HG03469 (cell line): ENCODE data around the gene CNOT2.
A peak's percentile ranks its signal among the peaks of the same experiment; 100 is the strongest.

ENCODE experiments used
- ATAC-seq: cut with Tn5 transposase; IDR thresholded peaks from one replicate; pipeline ENCODE4 v1.9.1; 2021; ENCODE audit warnings: mild to moderate bottlenecking, moderate library complexity, moderate number of reproducible peaks; ENCODE audit not compliant: unreplicated experiment

The CNOT2 gene

DNA sequence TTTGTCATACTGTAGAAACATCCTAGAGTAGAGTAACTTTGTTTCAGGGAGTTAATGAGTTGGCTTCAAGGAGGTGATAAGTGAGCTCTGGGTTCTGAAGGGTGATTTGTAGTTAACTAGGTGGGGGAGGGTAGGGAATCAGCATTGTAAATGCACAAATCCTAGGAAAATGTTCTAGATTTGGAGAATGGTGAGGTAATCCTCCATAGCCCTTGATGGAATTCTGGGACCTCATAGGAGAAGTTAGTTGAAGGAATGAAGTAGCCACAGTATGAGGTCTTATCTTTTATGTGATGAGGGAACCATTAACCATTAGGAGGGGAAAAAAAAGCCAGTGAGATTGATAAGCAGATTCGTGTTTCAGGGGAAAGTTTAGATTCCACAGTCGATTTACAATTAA lies 8.0 kb downstream of the CNOT2 start:
- ATAC-seq: no peak

DNA sequence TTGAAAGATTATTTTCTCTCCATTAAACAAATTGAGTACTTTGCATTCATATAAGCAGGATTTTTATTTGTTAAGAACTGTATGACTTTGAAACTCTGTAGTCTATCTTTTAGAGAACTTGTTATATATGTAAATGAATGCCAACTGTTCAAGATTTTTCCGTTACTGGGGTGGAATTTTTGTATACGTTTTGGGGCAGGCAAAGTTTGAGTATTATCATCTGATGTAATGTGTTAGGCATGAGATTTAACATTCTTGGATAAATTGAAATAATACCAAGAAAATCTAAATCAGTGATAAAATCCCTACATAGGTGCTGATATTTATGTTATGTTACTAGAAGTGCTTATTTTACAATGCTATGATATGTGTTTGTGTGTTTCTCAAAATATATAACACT lies 8.4 kb downstream of the CNOT2 start:
- ATAC-seq: no peak

DNA sequence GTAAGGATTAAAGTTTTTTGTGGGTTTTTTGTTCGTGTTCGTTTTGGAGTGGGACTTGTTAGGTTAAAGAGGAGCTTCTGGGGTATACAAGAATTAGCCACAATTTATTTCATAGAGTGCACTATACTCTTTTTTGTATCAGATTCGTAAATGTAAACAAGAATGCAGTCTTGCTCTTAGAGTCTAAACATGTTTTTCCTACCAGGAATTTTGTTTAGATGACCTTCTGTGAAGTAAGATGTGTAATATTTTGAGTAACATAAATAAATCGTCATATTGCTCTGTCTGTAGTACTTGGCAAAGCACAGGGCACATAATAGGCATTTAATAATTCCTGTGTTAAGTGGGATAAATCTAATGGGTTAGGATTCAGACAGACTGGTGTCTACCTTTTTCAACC lies 9.6 kb downstream of the CNOT2 start:
- no peak for ATAC-seq

DNA sequence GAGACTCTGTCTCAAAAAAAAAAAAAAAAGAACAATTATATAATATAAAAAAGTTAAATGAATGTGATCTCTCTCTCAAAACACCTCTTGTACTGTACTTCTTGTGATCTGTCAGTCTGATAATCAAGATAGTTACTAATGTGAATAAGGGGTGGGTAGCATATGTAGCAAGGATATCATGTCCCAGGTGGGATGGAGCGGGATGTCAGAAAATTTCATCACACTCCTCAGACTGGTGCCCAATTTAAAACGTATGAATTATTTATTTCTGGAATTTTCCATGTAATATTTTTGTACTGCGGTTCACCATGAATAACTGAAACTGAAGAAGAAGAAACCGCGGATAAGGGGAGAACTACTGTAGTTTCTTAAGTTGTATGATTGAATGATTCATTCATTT lies 11.0 kb downstream of the CNOT2 start:
- no peak for ATAC-seq

DNA sequence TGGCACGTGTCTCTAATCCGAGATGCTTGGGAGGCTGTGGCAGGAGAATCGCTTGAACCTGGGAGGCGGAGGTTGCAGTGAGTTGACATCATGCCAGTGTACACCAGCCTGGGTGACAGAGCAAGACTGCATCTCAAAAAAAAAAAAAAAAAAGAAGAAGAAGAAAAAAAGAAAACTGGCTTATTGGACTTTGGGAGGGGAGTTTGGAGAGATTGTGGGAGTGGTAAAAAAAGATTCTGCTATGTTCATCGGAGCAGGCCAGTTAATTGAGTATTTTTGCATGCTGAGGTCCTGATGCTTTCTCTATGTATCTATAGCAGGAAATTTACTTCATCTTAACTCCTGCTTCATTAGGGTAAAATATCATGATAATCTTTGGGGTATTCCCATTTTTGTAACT lies 11.6 kb downstream of the CNOT2 start:
- ATAC-seq: no peak

DNA sequence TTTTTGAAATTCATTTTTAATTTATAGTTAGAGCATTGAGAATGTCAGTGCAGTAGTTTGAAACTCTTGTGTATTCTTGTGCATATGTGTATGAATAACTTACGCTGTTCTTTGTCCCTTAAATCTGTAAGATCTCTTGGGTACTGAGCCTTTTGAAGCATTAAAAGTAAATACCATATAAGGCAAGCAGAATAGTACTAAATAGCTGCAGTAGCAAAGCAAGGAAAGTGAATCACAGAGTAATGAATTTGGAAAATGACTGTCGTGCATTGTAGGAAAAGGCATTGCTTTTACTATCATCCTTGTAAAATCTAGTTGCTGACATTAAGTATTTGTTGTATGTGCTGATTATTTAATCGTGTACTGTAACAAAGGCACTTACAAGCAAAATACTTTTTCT lies 12.1 kb downstream of the CNOT2 start:
- ATAC-seq: no peak

DNA sequence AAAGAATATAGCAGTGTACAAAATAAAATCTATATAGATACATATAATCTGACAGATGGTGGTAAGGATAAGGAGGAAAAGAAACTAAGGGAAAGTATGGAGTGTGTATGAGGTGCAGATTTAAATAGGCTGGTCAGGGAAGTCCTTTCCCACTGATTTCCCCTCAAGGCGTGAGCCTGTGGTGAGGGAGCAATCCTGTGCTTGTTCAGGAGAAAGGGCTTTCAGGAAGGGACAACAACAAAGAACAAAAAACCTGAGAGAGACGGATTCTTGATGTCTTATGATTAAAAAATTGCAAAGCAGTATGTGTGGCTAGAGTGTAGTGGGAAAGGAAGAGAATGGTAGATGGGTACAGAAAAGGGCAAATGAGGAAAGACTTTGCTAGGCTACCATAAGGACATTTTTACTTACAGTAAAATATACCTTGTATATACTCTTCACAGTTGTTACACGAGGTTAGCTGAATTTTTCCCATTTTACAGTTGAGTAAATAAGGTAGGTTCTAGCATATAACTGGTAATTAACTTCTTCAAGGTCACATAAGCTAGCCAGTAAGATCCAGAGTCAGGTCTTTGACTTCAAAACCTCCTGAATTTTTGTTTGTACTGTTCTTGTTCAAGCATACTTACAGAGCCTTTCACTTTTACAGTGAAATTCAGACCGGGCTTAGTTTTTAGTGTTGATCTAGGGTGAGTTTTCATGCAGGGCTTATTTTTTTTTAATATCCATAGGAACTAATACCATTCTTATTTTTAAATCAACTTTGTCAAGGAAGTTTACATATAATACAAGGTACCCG lies 15.6 kb downstream of the CNOT2 start:
- ATAC-seq: no peak

DNA sequence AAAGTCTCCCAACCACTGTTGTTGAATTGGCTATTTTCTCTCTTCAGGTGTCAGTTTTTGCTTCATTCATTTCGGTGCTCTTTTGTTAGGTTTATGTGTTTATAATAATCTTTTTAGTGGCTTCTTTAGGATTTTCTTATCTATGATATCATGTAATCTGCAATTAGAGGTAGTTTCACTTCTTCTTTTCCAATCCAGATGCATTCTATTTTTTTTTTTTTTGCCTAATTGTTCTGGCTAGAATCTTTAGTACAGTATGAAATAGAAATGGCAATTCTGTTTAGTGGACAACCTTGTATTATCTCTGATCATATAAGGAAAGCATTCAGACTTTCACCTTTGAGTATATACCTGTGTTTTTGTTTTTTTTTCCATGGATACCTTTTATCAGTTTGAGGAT lies 17.4 kb downstream of the CNOT2 start:
- peak; percentile 41 for ATAC-seq

DNA sequence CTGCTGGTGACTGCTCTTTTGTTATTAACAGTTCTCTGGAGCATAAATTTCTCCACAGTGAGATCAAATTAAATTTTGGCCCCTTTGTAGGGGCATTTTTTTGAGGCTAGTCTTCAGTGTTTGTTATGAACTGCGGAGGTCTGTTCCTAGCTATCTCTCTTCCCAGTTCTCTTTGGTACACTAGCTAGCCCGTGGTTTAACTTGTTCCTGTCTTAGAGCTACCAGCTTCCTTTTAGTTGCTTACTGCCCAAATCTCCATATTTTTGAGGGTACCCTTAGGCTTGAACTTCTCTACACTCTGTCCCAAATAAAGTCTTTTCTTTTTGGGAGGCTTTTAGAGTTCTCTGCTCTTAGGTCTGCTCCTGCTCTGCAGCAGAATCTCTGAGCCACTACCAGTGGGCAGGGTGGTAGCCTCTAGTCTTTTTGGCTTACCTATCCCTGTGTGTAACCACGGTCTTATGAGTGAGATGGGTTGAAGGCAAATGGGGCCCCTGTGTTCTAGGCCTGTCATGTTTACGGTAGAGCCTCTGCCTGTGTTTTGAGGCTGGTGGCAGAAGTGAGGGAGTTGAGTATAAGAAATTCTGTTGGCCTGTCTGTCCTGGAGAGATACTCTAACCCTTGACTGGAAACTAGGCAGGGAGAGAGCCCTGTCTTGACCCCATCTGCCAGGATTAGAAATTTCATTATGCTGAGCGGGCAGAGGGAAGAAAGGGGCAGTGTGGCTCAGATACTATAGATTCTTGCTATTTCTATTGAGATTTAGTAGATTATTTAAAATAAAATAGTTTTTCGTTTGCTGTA lies 21.0 kb downstream of the CNOT2 start:
- ATAC-seq: no peak

DNA sequence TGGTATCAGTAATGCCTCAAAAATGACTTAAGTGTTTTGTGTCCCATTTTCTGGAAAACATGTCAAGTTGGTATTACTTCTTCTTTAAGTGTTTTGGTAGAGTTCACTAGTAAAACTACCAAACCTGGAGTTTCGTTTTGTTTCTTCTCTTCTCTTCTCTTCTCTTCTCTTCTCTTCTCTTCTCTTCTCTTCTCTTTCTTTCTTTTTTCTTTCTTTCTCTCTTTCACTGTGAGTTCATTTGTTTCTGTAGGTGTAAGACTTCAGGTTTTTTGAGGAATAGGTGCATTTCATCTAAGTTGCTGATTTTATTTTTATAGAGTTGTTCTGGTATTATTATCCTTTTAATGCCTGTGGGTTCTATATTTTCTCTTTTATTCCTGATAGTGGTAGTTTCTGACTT lies 21.9 kb downstream of the CNOT2 start:
- ATAC-seq: no peak

DNA sequence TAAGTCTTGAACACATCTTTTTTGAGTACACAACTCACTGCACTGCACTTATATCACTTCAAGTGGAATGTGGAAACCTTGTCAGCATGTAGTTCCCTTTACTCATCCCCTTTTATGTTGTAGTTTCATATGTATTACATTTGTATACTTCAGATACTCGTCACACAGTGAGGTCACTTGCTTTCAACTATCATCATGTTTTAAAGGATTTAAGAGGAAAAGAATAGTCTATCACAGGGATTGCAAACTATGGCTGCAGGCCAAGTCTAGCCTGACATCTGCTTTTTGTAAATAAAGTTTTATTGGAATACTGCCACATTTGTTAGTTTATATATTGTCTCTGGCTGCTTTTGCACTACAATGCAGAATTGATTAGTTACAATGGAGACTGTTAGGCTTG lies 24.3 kb downstream of the CNOT2 start:
- ATAC-seq: no peak

DNA sequence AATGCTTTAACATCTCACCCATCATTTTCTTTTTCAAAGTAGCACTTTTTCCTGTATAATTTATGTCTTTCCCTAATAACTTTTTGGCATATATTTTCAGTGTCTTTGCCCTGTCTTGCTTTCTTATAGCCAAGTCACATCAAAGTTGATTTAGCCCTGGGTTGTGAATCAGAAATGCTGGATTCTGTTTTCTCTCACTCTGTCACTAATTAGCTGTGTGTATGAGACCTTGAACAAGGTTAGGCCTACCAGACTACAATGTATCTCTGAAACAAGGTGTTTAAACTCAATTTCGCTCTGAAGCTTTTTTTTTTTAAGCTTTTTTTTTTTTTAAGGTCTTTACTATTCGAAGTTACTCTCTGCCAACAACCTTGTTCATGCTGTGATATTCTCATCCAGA lies 25.7 kb downstream of the CNOT2 start:
- no peak for ATAC-seq

DNA sequence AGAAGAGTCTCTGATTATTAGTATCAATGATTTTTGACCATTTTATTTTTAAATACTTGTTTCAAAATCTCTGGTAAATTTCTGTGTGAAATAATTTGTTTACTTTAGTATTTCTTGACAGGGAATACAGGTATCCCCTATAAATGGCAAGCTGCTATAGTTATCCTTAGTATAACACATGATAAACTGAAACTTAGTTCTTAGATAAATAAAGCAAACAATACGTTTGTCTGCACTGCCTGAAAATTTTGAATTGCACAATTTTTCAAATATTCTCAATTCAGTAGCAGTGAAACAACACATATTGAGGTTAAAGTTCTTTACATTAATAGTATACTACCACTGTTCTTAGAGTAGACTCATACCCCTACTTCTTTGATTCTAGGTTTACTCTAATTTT lies 26.9 kb downstream of the CNOT2 start:
- ATAC-seq: no peak

DNA sequence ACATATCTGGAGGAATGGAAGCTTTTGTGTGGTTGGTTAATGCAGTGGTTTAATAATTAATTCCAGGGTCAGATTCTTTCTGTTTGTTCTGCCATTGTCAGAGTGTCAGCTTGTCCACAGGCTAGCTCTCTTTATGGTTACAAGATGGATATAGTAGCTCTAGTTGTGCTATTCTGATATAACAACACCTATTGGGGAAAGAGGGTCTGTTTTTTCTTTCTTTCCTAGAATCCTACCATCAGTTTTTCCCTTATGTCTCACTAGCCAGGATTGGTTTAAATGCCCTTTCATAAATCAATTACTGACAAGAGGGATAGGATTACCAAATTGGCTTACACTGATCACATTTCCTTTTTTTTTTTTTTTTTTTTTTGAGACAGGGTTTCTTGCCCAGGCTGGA lies 27.8 kb downstream of the CNOT2 start:
- ATAC-seq: no peak

DNA sequence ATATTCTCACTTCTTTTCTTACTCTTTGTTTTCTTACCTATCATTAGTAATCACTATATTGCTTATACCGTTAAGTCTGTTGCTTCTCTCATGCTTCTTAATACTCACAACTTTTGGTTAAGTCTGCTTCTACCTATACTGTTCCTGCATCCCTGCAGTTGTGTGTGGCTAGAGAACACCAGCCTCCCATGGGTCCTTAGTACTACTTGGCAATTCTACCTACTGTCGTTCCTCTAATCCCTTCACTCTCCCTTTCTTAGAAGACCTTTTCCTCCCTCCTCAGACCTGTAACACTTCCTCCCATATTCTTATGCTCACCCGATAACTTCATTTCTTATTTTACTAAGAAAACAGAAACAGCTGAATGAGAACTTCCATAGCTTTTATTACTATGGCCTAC lies 29.3 kb downstream of the CNOT2 start:
- no peak for ATAC-seq

DNA sequence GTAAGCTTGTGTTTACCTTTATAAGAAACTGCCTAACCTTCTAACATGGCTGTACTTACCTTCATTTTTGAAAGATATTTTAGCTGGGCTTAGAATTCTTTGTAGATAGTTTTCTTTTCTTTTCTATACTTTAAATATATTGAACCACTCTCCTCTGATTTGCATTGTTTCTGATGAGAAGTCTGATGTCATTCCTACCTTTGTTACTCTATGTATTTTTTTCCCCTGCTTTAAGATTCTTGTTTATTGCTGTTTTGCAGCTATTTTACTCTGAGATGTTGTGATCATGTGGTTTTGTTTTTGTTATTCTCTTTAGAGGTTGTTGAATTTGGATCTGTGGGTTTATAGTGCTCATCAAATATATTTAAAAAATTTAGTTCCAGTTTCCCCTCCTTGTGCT lies 31.8 kb downstream of the CNOT2 start:
- no peak for ATAC-seq

DNA sequence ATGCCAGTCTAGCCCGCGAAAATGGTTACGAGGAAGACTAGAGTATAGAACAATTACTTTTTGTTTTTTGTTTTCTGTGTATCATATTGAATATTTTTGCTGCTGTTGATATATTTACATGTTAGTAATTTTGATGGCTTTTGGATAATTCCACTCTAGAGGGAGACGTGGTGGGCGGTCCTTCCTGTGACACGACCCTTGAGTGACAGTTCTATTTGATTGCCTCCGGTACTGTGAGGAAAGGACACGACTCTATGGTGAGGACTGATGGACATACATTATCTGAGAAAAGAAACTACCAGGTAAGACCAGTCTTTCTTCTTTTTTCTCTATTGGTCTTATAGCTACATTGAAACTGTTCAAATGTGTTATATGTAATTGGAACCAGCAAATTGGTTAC lies 34.7 kb downstream of the CNOT2 start:
- no peak for ATAC-seq

DNA sequence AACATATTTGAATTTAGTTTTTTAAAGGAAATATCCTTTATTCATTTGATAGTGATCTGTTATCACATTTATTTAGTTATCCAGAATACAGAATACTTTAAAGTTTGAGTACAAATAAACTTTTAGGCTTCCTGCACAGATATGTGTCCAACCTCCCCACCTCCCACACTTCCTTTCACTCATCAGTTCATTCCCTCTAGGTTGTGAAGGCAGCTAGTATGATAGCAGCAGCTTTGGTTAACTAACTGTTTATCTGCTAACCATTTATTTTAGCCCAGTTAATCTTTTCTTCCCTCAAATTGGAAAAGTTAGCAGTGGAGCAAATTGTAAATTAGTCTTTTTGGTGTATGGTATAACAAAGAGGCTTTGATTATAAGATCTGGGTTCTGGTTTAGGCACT lies 35.7 kb downstream of the CNOT2 start:
- ATAC-seq: no peak

DNA sequence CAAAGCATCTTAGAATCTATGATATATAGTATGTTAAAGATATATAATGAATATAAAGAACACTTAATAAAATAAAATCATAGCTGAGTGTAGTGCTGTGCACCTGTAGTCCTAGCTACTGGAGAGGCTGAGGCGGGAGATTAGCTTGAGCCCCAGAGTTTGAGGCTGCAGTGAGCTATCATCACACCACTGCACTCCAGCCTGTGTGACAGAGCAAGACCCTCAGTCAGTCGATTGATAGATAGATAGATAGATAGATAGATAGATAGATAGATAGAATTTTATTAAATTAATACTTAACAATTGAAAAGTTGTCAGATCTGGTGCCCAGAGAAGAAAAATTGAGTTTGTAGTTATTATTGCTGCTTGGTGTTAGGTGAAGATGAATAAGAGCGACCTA lies 40.0 kb downstream of the CNOT2 start:
- no peak for ATAC-seq

DNA sequence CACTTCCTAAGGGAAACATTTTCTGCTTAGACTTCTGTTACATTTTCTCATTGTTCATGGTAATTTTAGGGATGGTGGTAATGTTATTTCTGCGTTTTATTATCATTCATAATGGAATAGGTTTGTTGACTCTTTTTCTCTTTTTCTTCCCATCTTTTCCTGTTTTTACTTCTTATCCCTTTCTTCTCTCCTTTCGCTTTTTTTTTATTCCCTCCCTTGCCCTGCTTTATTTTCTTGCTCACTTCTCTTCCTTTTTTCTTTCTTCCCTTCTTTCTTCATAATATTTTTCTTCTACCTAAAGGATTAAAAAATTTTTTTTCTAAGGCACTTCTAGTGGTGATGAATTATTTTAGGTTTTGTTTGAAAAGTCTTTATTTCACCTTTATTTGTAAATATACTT lies 45.6 kb downstream of the CNOT2 start:
- ATAC-seq: no peak

DNA sequence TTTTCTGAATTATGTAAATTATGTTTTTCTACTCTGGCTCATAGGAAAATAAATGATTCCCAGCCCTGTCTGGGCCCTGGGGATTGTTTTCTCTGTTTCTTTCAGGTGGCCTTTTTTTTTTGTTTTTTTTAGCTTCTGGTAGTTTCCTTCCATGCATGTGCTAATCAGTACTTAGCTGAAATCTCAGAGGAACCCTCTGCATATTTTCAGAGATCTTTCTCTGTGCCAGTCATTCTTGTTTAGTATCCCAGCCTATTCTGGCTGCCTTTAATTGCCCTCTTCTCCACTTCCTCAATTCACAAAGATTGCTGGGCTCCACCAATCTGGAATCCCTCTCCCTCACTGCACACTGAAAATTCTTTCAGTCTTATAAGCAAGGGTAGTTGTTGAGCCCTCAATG lies 46.9 kb downstream of the CNOT2 start:
- ATAC-seq: no peak

DNA sequence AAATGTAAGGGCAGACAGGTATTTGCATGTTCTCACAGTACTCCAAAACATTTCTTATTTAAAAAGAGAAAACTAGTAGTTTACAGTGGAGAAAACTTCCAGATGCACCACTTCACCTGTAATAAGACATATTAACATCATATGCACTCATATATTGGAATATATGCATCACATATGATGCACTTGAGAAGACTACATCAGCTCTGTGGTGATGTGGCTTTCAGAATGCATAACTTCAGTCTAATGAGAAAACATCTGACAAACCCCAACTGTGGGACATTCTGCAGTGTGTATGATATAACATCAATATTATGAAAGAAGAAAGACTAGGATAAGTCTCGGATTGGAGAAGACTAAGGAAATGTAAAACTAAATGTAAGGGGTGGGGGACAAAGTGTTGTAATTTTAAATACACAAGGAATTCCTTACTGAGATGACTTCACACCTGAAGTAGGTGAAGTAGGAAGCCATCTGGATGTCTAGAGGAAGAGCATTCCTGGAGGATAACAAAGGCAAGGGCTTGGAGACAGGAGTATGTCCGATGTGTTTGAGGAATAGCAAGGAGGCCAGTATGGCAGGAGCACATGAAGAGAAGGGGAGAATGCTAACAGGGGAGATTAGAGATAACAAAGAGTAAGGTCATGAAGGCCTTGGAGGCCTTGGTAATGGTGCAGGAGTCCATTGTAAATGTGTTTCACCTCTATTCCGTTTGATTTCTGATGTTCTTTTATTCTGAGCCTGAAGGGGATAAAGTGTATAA lies 49.0 kb downstream of the CNOT2 start:
- no peak for ATAC-seq
